GM18873 (cell line): ENCODE results near the gene RXRG.

Experiments used
- ATAC-seq: cut with Tn5 transposase; IDR thresholded peaks from one replicate; pipeline ENCODE4 v1.9.1; 2021; ENCODE audit warnings: mild to moderate bottlenecking, moderate library complexity, moderate number of reproducible peaks; ENCODE audit not compliant: unreplicated experiment, low FRiP score

The RXRG gene

DNA sequence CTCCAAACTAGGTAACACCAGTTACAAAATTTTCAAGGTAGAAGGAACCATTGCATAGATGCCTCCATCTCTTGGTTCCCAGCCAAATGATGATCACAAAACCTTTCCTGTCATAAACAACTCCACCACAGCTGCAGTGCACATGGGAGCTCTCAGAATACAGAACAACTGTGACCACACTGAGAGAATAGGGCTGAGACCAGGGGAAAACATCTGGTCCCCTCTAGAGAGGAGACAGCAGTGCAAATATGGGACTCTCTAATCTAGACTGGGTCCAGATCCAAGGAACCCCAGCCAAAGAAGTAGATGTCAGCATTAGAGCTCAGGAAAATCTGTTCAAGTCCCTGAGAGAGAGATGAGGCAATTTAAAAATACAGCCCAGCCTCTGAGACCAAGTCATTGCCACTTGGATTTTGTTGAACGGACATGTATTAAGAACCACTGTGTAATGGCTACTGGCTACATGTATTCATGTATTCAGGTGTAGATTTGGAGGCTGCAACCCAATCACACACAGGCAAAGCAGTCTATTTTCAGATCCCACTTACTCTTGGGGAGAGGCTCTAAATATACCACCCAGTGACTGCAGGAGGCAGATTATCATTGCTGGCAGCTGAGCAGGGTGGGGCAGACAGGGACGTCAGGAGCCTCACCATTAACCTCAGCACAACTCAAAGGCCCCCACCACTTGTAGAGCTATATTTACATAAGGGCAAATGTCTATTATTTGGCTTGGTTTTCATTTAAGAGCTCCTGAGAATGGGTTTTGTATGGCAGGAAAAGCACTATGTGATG is 7.6 kb upstream of the RXRG start:
- no peak for ATAC-seq

DNA sequence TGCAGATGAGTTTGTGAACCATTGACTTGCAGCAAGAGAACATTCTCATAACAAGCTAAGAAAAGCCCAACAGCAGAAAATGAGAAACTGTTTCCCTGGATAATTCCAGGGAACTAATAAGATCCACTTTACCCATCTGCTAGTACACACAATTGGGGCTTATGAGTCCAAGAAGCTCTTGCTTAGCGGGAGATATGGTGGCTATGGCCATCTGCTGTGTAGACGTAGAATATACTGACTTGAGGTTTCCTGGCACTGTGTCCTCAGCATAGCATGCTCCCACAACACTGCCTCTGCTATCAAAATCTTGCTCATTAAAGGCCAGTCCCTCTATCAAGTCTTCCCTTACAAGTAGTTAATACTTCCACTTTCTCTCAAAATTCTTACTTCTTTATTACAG is 6.8 kb upstream of the RXRG start:
- ATAC-seq, result no peak

DNA sequence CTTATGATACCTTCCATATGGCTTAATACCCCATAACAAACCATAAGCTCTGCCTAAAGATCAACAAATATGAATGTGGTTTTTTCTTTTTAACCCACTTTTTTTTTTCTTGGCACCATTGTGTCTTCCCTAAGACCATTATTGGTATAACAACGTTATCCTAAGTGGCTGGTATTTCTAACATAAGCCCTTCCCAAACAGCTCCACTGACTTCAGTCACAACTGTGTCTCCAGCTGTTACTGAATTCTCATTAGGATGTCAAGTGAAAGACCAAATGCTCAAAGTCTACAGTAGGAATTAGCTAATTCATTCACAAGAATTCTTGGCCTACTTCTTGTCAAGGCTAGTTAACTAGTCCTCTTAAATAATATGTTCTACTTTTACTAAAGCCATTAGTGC is 4.2 kb upstream of the RXRG start:
- ATAC-seq, result no peak

DNA sequence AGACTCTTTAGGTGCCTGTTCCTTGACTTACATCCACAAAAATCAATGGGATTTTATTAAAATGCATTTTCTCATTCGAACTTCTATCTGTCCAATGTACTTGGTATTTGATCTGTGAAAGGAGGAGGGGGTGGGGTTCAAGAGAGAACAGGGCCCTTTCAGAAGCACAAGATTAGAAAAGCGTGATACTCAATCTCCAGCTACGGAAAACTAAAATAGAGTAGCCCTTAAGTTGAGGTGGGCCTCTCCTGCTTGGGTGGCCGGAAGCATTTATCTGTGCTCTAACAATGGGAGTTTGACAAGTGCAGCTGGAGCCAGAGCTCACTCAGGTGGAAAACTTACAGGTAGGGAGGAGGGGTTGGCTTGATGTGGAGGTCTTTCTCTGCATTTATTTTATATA is 462 bp upstream of the RXRG start:
- ATAC-seq, result no peak

DNA sequence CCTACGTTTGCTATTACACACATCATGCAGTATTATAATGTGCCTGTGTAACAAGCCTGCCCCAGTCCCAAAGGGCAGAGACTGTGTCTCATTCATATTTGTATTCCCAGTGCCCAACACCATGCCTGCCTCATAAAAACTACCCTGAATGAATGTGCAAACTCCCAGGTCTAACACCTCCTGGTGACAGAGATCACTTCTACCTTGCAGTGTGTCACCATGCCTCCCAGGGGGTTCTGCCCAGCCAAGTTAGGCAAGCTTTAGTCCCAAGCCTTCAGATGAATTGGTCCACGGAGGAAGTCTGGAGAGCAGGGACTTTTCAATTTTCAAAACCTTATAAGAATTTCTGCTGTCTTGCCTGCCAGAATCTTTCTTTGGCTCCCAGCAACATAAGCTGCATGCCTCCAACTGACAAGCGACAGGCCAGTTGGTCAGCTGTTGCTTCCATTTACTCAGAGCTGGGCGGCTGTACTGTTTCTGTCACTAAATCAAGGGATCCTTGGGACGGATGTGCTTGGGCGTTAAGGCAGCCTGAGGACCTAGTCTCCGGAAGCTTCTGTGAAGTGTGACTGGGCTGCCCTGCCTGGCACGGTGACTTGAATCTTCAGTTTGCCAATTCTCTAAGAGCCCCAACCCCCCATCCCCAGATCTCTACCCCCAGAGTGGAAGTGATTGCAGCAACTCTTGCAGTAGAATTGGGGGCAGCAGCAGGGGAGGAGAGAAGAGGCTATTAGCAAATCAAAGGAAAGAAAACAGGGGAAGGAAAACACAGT is 1.2 kb downstream of the RXRG start:
- no peak for ATAC-seq

DNA sequence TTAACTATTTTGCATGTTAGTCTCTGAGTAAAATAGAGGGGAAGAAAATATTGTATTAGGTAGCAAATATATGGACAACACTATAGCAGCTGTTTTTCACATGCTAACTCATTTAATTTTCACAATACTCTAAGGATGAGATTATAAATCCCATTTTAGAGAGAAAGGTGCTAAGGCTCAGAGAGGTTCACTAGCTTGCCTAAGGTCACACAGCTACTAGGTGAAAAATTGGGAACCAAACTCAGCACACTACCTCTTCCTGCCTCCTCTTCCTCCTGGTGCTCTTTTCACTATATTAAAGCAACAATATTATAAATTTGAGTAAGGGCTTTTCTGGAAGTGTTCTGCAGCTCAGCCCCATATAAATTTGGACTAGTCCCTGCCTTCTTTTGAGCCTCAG is 2.3 kb downstream of the RXRG start:
- ATAC-seq, result no peak

DNA sequence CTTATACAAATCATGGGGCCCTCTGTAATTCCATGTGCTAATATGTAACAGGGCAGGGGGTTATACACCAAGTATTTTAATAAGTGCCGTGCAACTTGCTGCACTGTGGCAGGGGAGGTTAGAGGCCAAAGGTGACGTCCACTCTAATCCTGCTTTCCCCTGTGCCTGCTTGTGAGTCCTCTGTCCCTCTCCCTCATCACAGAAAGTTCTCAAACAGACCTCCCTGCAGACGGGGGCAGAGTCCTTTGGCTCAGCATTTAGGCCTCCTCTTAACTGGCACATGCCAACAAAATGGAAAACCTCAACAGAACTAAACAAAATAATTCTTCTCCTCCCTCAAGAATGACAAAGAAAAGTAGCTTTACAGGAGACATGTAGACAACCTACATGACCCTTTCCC is 2.9 kb downstream of the RXRG start:
- no peak for ATAC-seq

DNA sequence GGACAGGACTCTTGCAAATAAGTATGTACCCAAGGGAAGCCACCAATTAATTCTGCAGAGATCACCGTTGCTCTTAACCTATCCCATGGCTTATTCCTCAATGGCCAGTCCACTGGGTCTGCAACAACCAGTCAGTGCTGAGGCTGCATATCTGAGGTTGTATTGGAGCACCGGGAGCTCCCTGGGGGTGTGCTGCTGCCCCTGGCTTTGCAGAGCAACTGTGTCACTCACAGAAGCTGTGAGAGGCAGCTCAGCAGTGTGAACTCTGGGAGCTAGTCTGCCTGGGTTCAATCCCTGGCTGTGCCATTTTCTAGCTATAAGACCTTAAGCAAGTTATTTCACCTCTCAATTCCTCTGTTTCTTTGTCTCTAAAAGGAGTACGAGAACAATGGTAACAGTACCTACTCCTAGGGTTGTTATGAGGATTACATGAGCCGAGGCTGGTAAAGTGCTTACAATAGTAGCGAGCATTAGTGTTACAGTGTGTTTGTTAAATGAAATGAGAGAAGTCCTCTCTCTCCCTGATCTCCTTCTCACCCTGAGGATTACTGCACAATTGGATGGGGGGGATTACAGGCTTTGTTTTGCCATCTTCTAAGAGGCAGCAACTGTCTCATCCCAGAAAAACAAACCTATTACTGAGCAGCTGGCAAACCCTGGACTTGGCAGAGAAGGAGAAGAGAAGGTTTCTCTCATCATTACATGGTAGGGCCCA is 3.6 kb downstream of the RXRG start:
- ATAC-seq, result no peak

DNA sequence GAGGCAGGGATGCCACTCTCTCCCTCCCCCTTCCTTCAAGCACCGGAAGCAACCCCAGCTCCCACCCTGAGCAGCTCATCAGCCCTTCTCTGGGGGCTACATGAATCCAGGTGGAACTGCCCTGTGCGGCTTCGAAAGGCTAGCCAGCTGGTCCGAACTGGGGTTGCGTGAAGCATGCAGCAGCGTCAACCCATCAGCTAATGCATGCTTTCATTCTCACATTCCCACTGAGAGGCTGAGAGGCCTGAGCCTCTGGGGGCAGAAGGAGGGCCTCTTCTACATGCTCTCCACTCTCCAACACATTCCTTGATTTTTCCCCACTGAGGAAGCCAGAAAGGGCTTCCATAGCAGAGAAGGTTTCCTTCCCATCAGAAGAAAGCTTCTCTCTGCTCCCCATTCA is 5.6 kb downstream of the RXRG start:
- no peak for ATAC-seq

DNA sequence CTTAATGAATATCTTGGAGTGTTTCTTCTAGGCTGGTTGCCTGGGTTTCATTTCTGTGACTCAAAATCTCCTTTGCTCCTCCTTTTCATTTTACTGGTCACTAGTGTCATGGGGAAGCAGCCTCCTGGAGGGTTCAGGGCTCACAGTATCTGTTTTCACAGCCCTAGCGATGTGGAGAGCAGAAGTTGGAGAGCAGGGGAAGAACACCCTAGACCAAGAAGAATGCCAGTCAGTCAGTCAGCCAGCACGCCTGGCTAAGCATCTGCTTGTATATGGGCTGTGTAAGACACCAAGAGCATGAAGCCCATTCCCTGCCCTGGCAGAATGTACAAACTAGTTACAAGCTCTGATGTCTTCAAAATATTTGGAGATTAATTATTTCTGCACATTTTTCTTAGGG is 7.9 kb downstream of the RXRG start:
- ATAC-seq, result no peak

DNA sequence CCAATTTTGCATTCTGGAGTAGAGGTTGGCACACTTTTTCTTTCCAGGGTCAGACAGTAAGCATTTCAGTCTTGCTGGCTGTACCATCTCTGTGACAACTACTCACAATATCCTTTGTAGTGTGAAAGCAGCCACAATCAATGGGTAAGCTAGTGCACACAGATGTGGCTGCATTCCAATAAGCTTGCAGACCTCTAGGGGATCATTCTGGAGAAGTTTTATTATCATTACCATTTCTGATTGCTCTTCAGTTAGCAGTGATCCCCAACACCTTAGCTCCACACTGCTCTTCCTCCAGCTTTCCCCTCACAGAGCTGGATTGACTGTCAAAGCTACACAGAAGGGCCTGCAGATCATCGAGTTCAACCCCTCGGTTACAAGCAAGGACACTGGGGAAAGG is 9.1 kb downstream of the RXRG start:
- no peak for ATAC-seq

DNA sequence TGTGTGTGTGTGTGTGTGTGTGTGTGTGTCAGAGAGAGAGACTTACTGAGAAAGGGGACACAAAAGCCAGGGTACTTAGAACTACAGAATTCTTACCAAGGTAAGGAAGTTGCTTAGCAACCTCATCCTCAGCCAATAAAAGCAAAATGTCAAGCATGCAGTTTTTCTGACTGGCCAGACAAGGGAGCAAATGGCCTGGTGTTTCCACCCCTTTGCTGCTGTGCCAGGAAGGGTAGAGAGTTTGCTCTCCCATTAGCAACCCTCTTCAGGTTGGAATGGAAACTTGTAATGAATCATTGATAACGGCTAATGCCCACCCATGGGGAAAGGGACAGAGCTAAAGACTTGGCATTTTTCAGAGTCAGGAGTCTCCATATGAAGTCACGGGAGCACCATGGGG is 10.6 kb downstream of the RXRG start:
- no peak for ATAC-seq

DNA sequence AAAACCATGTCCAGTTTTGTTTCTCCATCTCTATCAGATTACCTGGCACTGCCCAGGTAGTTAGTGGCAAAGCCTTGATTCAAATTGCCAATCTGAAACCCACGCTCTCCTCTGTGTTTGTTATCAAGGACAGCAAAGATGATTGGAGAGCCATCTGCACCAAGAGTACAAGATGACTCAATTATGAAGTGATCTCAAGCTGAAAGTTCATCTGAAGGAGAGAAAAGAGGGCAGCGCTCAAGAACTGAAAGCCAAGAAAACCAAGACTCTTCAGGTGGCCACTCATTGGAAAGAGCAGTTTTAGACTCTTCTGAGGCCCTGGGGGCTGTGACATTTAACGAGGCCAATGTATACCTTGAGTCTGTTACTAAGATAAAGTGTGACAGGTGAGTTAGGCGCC is 13.8 kb downstream of the RXRG start:
- no peak for ATAC-seq

DNA sequence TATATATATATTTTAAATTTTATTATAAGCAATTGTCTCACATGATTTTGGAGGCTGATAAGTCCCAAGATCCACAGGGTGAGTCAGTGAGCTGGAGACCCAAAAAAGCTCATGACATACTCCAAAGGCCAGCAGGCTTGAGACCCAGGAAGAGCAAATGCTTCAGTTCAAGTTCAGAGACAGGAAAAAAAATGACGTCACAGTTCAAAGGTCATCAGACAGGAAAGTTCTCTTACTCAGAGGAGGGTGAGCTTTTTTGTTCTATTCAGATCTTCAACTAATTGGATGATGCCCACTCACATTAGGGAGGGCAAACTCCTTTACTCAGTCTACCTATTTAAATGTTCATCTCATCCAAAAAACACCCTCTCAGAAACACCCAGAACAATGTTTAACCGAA is 18.2 kb downstream of the RXRG start:
- no peak for ATAC-seq

DNA sequence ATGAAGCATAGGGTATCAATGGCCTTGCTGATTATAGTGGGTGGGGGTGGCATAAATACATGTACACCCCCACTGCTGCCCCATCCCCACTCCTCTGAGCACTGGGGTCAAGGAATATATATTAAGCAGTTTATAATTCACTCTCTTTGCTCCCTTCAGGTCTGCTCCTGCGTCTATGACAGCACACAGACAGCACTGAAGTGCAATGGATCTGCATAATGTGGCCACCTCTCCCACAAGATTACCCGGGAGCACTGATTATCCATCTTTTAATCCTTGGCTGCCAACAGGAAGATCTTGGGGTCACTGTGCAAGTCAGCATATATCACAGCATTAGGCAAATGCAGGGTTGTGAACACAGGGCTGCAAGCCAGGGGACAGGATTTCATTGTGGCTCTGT is 19.3 kb downstream of the RXRG start:
- no peak for ATAC-seq

DNA sequence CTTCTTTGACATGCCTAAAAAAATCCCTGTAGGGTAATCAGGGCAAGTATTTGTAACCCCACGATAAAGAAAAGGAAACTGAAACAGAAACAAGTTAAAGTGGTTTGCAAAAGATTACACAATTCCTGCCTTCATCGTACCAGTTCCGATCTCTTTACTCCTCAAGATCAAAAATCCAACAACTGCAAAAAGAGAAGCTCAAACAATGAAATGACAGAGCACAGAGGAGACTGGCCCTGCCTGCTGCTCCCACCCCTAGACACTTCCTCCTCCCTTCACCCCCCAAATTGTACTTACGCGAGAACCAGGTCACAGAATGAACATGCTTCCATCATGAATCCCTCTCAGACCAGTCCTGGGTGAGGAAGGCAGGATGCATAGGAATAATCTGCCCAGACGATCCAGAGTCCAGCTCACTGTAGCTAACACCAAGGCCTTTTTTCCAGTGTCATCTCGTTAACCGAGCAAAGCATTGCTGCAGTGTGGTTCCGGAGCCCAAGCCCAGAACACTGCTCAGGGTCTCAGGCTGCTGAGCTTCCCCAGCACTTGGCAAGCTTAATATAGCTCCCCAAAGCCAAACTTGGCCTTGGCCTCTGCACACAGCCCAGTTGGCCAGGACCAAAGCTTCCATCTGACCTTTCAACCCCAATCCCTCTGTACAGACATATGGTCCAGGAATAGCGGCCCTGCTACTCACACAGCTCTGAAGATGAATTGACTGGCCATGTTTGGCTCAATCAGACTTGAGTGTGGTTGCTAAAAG is 20.3 kb downstream of the RXRG start:
- no peak for ATAC-seq

DNA sequence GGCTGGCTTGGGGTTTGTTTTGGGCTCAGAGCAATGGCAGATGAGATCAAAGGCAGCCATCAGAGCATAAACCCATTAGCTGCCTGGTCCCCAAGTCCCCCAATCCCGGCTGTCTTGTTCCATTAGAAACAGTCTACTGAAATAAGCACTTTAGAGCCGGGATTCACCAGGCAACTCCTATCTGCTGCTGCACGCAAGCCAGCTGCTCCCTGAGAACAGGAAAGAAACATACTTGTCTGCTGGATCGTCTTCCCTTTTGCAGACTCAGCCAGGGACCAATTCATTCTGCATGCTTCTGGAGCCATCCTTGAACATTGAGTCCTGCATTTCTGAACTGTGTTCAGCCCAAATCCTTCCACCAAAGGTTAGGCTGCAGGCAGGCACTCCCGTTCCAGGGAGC is 21.8 kb downstream of the RXRG start:
- no peak for ATAC-seq

DNA sequence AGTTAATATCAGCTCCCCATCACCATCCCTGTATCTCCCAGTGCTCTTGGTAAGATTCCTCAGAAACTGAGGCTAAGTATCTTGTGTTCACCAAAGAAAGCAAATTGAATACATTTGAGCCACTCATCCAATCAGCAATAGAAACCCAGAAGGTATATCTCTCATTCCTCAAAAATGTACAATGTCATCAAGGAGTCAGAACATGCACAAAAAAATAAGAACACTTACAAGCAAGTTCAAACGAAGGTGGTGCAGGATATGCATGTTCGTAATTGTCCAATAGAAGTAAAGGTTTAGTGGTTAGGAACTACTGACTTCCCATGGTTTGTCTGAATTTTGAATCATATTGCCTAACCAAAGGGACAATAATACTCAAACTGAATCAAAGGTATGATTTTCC is 24.3 kb downstream of the RXRG start:
- no peak for ATAC-seq

DNA sequence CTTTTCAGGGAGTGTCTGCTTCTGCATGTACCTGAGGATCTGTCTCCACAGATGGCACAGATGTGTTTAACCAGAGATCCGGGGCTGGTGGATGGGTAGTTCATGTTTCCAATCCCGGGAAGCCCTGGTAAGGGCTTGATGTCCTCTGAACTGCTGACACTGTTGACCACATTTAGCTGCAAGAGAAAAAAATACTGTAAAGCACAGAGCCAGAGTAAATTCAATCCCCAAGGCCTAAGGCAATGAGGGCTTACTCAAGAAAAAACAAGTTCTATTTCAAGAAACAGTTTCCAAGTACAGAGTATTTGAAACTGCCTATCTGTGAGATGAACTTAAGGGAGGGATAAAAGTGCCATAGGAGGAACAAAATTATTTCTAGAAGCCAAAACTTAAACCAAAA is 25.1 kb downstream of the RXRG start:
- no peak for ATAC-seq

DNA sequence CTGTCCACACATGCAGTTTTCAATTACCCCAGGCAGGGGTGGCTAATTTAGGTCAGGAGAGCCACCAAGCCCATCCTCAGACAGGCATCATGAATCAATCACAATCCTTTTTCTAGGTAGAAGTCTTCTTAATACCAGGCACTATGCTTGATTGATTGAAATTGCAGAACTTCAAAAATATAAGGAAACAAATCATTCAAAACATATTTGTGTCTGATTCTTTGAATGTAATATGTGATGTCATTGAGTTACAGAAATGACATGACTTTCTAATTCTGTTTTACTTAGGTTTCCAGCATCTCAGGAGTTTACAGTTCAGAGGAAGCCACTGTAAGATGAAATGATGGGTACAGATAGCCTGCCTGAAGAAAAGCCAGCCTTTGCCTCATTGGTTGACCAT is 26.7 kb downstream of the RXRG start:
- no peak for ATAC-seq

DNA sequence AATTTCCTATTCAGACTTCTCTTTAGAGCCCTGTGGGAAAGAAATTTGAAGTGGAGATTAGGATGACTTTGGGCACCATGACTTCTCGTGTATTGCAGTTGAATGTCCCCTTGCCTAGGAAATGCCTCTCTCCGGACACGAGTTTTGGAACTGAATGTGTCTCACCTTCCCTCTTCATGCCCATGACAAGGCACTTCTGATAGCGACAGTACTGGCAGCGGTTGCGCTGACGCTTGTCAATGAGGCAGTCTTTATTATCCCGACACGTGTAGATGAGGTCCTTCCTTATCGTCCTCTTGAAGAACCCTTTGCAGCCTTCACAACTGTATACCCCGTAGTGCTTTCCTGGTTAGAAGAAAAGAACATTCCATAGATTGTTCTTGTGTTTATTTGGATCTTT is 28.1 kb downstream of the RXRG start:
- ATAC-seq, result no peak
